Nephron progenitor cell (in vitro differentiated cells): ENCODE measurements around the gene MCM9.

Source experiments
- DNase-seq: peaks from one replicate; pipeline ENCODE4 v3.0.0; 2021
- H3K27ac Mint-ChIP-seq: 2 replicates; pipeline ENCODE4 v1.8.0; 2021; ENCODE audit warnings: mild to moderate bottlenecking, moderate library complexity, mixed read lengths
- H3K27me3 Mint-ChIP-seq: 2 replicates; pipeline ENCODE4 v1.8.0; 2021; ENCODE audit warnings: mild to moderate bottlenecking, low read depth, mixed read lengths; ENCODE audit not compliant: poor library complexity
- H3K36me3 Mint-ChIP-seq: 2 replicates; pipeline ENCODE4 v1.8.0; 2021; ENCODE audit warnings: low read depth, mixed read lengths
- H3K4me1 Mint-ChIP-seq: 2 replicates; pipeline ENCODE4 v1.8.0; 2021; ENCODE audit warnings: mixed read lengths
- H3K4me3 Mint-ChIP-seq: 2 replicates; pipeline ENCODE4 v1.8.0; 2021; ENCODE audit warnings: mild to moderate bottlenecking, moderate library complexity, mixed read lengths
- H3K9me3 Mint-ChIP-seq: 2 replicates; pipeline ENCODE4 v1.8.0; 2021; ENCODE audit warnings: mild to moderate bottlenecking, moderate library complexity, mixed read lengths
- TF ChIP-seq, protein P1 (sequence below): fragments of 200-600 bp; sonication (generic); IDR thresholded peaks from 2 replicates; pipeline ENCODE4 v1.5.0; 2021; ENCODE audit warnings: antibody characterized with exemption

MCM9 gene

GRCh38 chr6:118859517-118860064, 75.4 kb downstream of the MCM9 start:
- Mint-ChIP-seq H3K4me1 (no peaks in the 10 kb centered on the region), H3K36me3 (peaks cover 33% of the 10 kb centered on the region), H3K4me3 (no peak overlapping the region), H3K27me3 (no peaks in the 10 kb centered on the region), H3K9me3 (peaks cover 15% of the 10 kb centered on the region), H3K27ac (no peak overlapping the region)
- TF ChIP-seq, protein P1, sequence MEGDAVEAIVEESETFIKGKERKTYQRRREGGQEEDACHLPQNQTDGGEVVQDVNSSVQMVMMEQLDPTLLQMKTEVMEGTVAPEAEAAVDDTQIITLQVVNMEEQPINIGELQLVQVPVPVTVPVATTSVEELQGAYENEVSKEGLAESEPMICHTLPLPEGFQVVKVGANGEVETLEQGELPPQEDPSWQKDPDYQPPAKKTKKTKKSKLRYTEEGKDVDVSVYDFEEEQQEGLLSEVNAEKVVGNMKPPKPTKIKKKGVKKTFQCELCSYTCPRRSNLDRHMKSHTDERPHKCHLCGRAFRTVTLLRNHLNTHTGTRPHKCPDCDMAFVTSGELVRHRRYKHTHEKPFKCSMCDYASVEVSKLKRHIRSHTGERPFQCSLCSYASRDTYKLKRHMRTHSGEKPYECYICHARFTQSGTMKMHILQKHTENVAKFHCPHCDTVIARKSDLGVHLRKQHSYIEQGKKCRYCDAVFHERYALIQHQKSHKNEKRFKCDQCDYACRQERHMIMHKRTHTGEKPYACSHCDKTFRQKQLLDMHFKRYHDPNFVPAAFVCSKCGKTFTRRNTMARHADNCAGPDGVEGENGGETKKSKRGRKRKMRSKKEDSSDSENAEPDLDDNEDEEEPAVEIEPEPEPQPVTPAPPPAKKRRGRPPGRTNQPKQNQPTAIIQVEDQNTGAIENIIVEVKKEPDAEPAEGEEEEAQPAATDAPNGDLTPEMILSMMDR, result no peak
- no peak for DNase-seq

- H3K4me1 Mint-ChIP-seq, result no peaks in the 10 kb centered on the region
- no peak overlapping the region for H3K4me3 Mint-ChIP-seq
- H3K36me3 Mint-ChIP-seq, result peaks cover 21% of the 10 kb centered on the region
- no peaks in the 10 kb centered on the region for H3K27me3 Mint-ChIP-seq
- no peak for DNase-seq
- no peak overlapping the region for H3K27ac Mint-ChIP-seq
- TF ChIP-seq, protein P1, result no peak
- H3K9me3 Mint-ChIP-seq, result peaks cover 4% of the 10 kb centered on the region
Observed at GRCh38 chr6:118856301-118856700, 78.7 kb downstream of the MCM9 start.

DNA sequence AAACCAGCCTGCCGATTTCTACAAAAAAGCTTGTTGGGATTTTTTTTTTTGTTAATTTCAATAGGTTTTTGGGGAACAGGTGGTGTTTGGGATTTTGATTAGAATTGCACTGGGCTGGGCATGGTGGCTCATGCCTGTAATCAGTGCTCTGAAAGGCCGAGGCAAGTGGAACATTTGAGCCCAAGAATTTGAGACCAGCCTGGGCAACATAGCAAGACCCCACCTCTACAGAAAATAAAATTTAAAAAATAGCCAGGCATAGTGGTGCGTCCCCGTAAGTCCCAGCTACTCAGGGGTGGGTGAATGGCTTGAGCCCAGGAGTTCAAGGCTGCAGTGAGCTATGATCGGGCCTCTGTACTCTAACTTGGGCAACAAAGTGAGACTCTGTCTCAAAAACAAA, 81.6 kb downstream of the MCM9 start:
- no peak overlapping the region for H3K4me3 Mint-ChIP-seq

DNA sequence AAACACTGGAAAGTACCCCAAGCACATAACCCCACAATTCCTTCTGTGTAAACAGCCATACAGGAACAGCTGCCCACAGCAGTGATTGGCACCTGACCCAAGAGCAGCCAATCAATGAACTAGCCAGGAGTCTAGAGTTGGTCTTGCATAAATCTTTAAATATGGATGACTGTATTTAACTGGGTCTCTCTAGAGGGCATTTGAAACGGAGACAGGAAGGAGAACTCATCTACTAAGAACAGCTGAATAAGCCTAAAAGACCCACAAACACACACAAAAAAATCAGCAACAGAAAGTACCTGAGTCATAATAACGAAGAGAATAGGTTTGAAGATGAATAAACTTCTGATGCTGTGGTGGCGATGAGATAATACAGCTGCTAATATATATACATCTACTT, 90.0 kb downstream of the MCM9 start:
- H3K4me1 Mint-ChIP-seq, result no peaks in the 10 kb centered on the region
- TF ChIP-seq, protein P1, result no peak
- peaks cover 19% of the 10 kb centered on the region for H3K36me3 Mint-ChIP-seq
- H3K27me3 Mint-ChIP-seq, result no peaks in the 10 kb centered on the region
- DNase-seq, result no peak
- H3K4me3 Mint-ChIP-seq, result no peak overlapping the region
- peaks cover 8% of the 10 kb centered on the region for H3K9me3 Mint-ChIP-seq
- H3K27ac Mint-ChIP-seq, result no peak overlapping the region

More for the DNA sequence above, 81.6 kb downstream of the MCM9 start:
- Mint-ChIP-seq H3K36me3 (peaks cover 6% of the 10 kb centered on the region), H3K9me3 (no peaks in the 10 kb centered on the region), H3K4me1 (no peaks in the 10 kb centered on the region), H3K27ac (no peak overlapping the region), H3K27me3 (no peaks in the 10 kb centered on the region)
- TF ChIP-seq, protein P1, result no peak
- DNase-seq, result no peak

DNA sequence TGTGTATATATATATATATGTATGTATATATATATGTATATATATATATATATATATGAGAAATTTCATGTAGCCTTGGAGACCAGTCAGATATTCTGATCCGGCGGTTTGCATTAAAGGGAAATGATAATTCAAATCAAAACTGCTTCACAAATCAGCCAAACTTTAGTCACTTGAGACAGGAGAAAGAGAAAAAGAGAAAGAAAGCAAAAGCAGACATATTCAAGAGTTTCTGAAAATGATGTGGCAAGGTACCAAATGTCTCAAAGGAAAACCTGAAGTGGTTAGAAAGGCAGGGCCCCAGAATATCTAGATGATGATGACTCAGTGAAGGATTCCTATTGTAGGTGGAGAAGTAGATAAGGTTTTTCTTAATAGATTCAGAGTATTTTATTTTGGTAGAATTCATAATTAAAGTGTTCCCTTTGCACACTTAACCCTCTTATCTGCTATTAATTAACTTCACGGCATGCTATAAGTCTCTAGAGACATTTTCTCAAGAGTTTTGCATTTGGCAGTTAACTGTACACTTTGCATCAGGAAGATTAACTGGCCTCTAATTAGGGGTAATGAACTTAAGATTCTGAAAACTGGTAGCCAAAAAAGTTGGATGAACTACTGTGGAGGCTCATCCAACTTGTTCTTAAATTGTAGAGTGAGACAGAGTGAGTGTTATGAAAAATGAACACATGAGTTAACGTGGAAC, 91.1 kb downstream of the MCM9 start:
- Mint-ChIP-seq H3K9me3 (peaks cover 19% of the 10 kb centered on the region), H3K4me3 (no peak overlapping the region), H3K4me1 (no peaks in the 10 kb centered on the region), H3K27me3 (peaks cover 4% of the 10 kb centered on the region), H3K36me3 (peaks cover 30% of the 10 kb centered on the region), H3K27ac (no peak overlapping the region)
- DNase-seq, result no peak
- TF ChIP-seq, protein P1, result no peak

DNA sequence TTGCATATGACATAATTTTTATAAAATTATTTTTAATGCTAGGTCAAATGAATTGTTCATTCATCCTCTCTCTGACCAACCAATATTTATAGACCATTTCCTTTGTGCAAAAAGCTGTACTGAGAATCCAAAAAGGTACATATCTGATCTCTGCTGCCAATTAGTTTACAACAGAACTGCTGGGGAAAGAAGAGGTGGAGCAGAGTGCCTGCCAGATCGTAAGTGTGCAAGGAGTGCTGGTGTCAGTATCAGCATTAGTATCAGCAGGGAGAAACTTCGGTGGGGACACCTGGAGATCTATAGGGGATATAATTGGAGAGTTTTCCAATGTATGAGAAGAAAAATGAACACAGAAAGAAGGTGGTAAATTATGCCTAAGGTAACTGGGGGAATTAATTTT, 104.3 kb downstream of the MCM9 start:
- Mint-ChIP-seq H3K27me3 (no peaks in the 10 kb centered on the region), H3K4me1 (no peaks in the 10 kb centered on the region), H3K36me3 (peaks cover 22% of the 10 kb centered on the region), H3K4me3 (no peak overlapping the region), H3K9me3 (peaks cover 14% of the 10 kb centered on the region), H3K27ac (peak overlapping the region; percentile 47)
- TF ChIP-seq, protein P1, result no peak
- DNase-seq, result no peak
